Skin of body (tissue), 2 donors: ENCODE data around the gene CCNH. TPM values are rescaled to one million over a fixed set of nuclear protein-coding genes. Genes with fewer than 3 reads are reported as not detected.
A peak's percentile ranks its signal among the peaks of the same experiment; 100 is the strongest.

Source experiments
- DNase-seq: peaks from one replicate; lab custom pipeline; 2025; lab: John Stamatoyannopoulos, UW
- total RNA-seq: library from RNA; depleted of rRNA; stranded (reverse); fragments of >200 nt; gene quantifications from one replicate; pipeline ENCODE4 v1.2.3, GENCODE V29; 2014

The CCNH gene
- 74.6 TPM for total RNA-seq

GRCh38 chr5:87412630-87413342 is at the start of gene CCNH:
Gene CCNH (minus strand): TSS chr5:87412930. CDS start chr5:87412794, 136 bp downstream.
- peak; percentile 98 for DNase-seq

- DNase-seq: no peak
These were observed 45.0 kb upstream of the CCNH start for GRCh38 chr5:87457706-87458105.

GRCh38 chr5:87453801-87454200 is 41.1 kb upstream of the CCNH start:
- no peak for DNase-seq

GRCh38 chr5:87452837-87453236 is 40.1 kb upstream of the CCNH start:
- no peak for DNase-seq

GRCh38 chr5:87442419-87442818 is 29.7 kb upstream of the CCNH start:
- DNase-seq: no peak

- no peak for DNase-seq
These were observed 25.5 kb upstream of the CCNH start for GRCh38 chr5:87438231-87438630.

- no peak for DNase-seq
These were observed 25.0 kb upstream of the CCNH start for GRCh38 chr5:87437724-87438123.

GRCh38 chr5:87435144-87435694 is 22.5 kb upstream of the CCNH start:
- no peak for DNase-seq

GRCh38 chr5:87434461-87434860 is 21.7 kb upstream of the CCNH start:
- DNase-seq: no peak

GRCh38 chr5:87433945-87434344 is 21.2 kb upstream of the CCNH start:
- no peak for DNase-seq

- DNase-seq: no peak
These were observed 19.7 kb upstream of the CCNH start for GRCh38 chr5:87432460-87432859.

- no peak for DNase-seq
These were observed 18.2 kb upstream of the CCNH start for GRCh38 chr5:87430863-87431457.

GRCh38 chr5:87423755-87424154 is 11.0 kb upstream of the CCNH start:
- DNase-seq: no peak

GRCh38 chr5:87421307-87421706 is 8.6 kb upstream of the CCNH start:
- no peak for DNase-seq

GRCh38 chr5:87418506-87418905 is 5.8 kb upstream of the CCNH start:
- DNase-seq: no peak

- no peak for DNase-seq
These were observed 564 bp upstream of the CCNH start for GRCh38 chr5:87413343-87413645.

- peak; percentile 33 for DNase-seq
These were observed 629 bp downstream of the CCNH start for GRCh38 chr5:87411973-87412629.

- DNase-seq: no peak
These were observed 1.2 kb downstream of the CCNH start for GRCh38 chr5:87411586-87411972.

- DNase-seq: no peak
These were observed 1.8 kb downstream of the CCNH start for GRCh38 chr5:87410931-87411330.

GRCh38 chr5:87408204-87408603 is 4.5 kb downstream of the CCNH start:
- DNase-seq: no peak

- DNase-seq: no peak
These were observed 7.1 kb downstream of the CCNH start for GRCh38 chr5:87405472-87406155.

GRCh38 chr5:87404359-87404758 is 8.4 kb downstream of the CCNH start:
- no peak for DNase-seq
